ENCODE measurements around the gene DHRS9. TPM values are rescaled to one million over a fixed set of nuclear protein-coding genes. Genes with fewer than 3 reads are reported as not detected.

Gene DHRS9
- total RNA-seq, 1 donor from 2014 or later, result 1.2 TPM

DNA sequence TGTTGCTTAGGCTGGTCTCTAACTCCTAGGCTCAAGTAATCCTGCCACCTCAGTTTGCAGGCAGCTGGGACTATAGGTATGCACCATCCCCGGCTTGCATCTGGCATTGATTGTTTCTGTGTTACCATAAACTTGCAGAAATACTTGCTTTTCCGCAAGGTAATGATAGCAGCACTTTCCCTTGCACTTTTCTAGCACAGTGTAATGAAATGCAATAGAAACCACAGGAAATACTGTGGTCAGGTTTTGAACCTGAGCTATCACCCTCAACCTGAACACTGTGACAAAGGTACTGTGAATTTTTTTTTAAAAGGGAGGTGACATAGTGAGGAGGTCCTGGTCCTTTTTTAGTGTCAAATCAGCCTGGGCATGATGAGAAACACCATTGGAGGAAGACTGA, 38.3 kb downstream of the DHRS9 start:
- peaks cover 25% of the 10 kb centered on the region for H3K4me1 Mint-ChIP-seq

DNA sequence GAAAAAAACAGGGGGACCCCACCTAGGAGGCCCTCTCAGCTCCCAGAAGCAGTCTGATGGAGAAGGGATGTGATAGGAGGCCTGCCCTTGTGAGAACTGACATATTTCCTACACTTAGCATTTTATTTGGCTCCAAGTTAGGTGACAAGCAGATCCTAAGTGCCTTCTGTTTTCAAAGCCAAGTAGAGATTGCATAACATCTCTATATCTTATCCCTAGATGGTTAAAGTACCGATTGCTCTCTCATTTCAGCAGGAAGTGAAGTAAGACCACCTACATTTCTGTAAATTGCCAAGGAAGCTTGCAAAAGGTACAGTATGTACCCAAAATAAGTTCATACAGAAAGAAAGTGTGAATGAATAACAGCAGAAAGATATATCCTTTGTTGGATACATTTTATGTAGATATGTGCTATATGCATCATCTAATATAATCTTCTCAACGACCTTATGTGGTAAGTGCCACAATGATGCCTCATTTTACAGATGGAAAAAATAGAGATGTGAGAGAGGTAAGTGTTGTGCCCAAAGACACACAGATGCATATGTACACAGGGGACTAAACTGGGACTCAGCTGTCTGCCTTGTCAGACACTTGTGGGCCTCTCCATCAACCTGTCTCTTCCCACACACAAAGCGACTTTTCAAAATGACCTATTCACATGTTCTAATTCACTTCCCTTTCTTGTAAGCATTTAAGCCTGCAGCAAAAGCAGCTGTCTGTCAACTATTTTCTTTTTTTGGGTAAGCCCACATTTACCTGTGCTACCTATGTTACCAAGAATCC, 38.9 kb downstream of the DHRS9 start:
- CTCF ChIA-PET, result interaction anchor here (4.0 to 5.6 kb wide), 2 partner anchors 23 to 34 kb away, joined by 25 to 45 read pairs; no protein-coding TSS in a partner anchor
- TF ChIP-seq, protein P1, sequence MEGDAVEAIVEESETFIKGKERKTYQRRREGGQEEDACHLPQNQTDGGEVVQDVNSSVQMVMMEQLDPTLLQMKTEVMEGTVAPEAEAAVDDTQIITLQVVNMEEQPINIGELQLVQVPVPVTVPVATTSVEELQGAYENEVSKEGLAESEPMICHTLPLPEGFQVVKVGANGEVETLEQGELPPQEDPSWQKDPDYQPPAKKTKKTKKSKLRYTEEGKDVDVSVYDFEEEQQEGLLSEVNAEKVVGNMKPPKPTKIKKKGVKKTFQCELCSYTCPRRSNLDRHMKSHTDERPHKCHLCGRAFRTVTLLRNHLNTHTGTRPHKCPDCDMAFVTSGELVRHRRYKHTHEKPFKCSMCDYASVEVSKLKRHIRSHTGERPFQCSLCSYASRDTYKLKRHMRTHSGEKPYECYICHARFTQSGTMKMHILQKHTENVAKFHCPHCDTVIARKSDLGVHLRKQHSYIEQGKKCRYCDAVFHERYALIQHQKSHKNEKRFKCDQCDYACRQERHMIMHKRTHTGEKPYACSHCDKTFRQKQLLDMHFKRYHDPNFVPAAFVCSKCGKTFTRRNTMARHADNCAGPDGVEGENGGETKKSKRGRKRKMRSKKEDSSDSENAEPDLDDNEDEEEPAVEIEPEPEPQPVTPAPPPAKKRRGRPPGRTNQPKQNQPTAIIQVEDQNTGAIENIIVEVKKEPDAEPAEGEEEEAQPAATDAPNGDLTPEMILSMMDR (IDR thresholded peaks at IDR 0.05), result no peak
- no peak for DNase-seq
- no peaks in the 10 kb centered on the region for H3K27me3 Mint-ChIP-seq
- H3K36me3 Mint-ChIP-seq (ENCODE audit: low read depth), result no peaks in the 10 kb centered on the region
- no peak overlapping the region for H3K4me3 Mint-ChIP-seq
- H3K27ac Mint-ChIP-seq, result no peak overlapping the region
- POLR2A ChIA-PET, result no interaction called here
- peaks cover 23% of the 10 kb centered on the region for H3K4me1 Mint-ChIP-seq
- no peak for ATAC-seq (ENCODE audit: low read depth)
- no peaks in the 10 kb centered on the region for H3K9me3 Mint-ChIP-seq
- intact Hi-C loops (cut with micrococcal nuclease), result loop anchor here (5.0 kb wide), 1 partner anchor 419 kb away; no protein-coding TSS in a partner anchor

More for the DNA sequence above, 38.3 kb downstream of the DHRS9 start:
- CTCF ChIA-PET, result interaction anchor here (5.6 kb wide), 1 partner anchor 24 kb away, joined by 45 read pairs; no protein-coding TSS in a partner anchor
- POLR2A ChIA-PET, result no interaction called here
- no peaks in the 10 kb centered on the region for H3K36me3 Mint-ChIP-seq (ENCODE audit: low read depth)
- no peak overlapping the region for H3K4me3 Mint-ChIP-seq
- ATAC-seq (ENCODE audit: low read depth) (no peak), DNase-seq (no peak)
- H3K9me3 Mint-ChIP-seq, result no peaks in the 10 kb centered on the region
- no peaks in the 10 kb centered on the region for H3K27me3 Mint-ChIP-seq
- TF ChIP-seq, protein P1 (IDR thresholded peaks at IDR 0.05), result no peak
- intact Hi-C loops (cut with micrococcal nuclease), result loop anchor here (5.0 kb wide), 1 partner anchor 420 kb away; no protein-coding TSS in a partner anchor
- H3K27ac Mint-ChIP-seq, result no peak overlapping the region

DNA sequence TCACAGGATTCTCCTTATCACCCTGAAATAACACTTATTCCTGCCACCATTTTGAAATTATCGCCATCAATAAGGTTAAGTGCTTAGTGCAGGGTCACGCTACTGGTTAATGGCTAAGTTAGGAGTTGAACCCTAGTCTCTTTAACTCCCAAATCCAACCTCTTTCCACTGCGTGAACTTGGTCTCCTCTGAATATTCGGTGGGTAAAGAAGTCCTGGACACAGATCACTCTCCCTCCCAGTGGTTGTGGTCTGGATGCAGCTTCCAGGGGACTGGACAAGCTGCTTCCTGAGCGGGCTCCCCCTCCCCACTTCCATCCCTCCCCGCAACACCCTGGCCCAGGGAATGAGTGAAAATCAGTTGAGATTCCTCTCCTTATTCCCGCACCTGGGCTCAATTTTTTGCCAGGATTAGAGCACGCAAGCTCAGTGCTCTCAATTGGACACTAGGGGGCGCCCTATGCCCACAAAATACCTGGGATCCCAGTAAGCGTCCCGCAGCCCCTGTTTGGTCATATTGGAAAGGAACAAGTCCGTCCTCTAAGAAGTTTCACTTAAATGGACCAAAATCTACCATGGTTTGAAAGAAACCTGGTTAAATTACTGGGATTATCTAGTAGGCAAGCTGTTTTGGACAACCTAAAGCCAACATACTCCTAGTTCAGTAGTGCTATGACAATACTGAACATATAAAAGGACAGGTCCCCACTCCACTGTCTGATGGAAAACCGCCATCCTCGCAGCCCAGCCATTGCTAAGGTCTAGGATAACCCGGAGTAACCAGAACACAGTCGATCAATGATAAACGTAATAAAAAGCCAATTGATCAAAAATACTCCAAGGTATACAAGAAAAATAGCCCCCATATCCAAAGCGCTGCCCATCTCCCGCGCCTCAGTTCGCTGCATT, 40.4 kb downstream of the DHRS9 start:
- POLR2A ChIA-PET, result no interaction called here

DNA sequence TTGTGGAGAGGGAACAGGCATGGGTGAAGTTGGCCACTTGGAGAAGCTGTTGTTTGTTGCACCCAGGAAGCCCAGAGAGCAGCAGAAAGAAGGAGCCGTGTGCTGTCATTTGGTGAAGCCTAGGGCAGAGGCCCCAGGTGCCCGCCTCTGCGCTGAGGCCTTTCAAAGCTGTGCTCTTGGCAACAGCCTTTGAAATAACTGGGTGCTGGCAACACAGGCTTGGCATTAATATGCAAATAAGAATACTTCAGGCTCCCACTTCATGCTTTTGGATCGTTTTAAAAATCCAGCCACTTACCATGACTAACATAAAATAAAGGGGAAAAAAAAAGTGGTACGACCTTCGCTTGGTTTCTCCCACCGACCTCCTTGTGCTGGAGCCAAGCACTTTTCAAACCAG, 41.1 kb downstream of the DHRS9 start:
- no peak overlapping the region for H3K4me3 Mint-ChIP-seq
- H3K9me3 Mint-ChIP-seq, result no peaks in the 10 kb centered on the region
- DNase-seq (no peak), ATAC-seq (ENCODE audit: low read depth) (no peak)
- intact Hi-C loops (cut with micrococcal nuclease), result loop anchor here (1.0 kb wide), 2 partner anchors 22 to 31 kb away; no protein-coding TSS in a partner anchor
- no peaks in the 10 kb centered on the region for H3K36me3 Mint-ChIP-seq (ENCODE audit: low read depth)
- peaks cover 23% of the 10 kb centered on the region for H3K4me1 Mint-ChIP-seq
- ChIA-PET POLR2A (no interaction called here), CTCF (interaction anchor here (0.7 to 5.6 kb wide), 10 partner anchors 9 to 148 kb away, joined by 3 to 45 read pairs (median 6); no protein-coding TSS in a partner anchor)
- H3K27ac Mint-ChIP-seq, result no peak overlapping the region
- TF ChIP-seq, protein P1 (IDR thresholded peaks at IDR 0.05), result no peak
- H3K27me3 Mint-ChIP-seq, result no peaks in the 10 kb centered on the region

More for the DNA sequence above, 40.4 kb downstream of the DHRS9 start:
- no peak overlapping the region for H3K27ac Mint-ChIP-seq
- CTCF ChIA-PET, result interaction anchor here (1.0 to 5.6 kb wide), 8 partner anchors 9 to 147 kb away, joined by 3 to 45 read pairs (median 8); no protein-coding TSS in a partner anchor
- no peaks in the 10 kb centered on the region for H3K27me3 Mint-ChIP-seq
- H3K4me1 Mint-ChIP-seq, result peaks cover 23% of the 10 kb centered on the region
- DNase-seq (peak; percentile 18), ATAC-seq (ENCODE audit: low read depth) (peak; percentile 70)
- TF ChIP-seq, protein P1 (IDR thresholded peaks at IDR 0.05), result no peak
- H3K36me3 Mint-ChIP-seq (ENCODE audit: low read depth), result no peaks in the 10 kb centered on the region
- no peak overlapping the region for H3K4me3 Mint-ChIP-seq
- no peaks in the 10 kb centered on the region for H3K9me3 Mint-ChIP-seq
- intact Hi-C loops (cut with micrococcal nuclease), result loop anchor here (1.0 to 5.0 kb wide), 3 partner anchors 23 to 418 kb away; no protein-coding TSS in a partner anchor

Measured in activated B cell treated with CpG ODN at 0.5 μM for 24 hours (primary cell).